ENCODE data around the gene C10orf105. TPM values are rescaled to one million over a fixed set of nuclear protein-coding genes. Genes with fewer than 3 reads are reported as not detected.

Gene C10orf105
- total and polyA plus RNA-seq, 2 donors from 2014 or later = 0.35 TPM; not detected in 1

GRCh38 chr10:71762324-71762723 is 42.7 kb upstream of the C10orf105 start:
- H3K27me3 ChIP-seq (ENCODE audit: control insufficient read depth, insufficient read depth, low read length) = no peaks in the 10 kb centered on the region
- H3K9ac ChIP-seq (ENCODE audit: low read length in 3 of 3) = no peak overlapping the region
- no peaks in the 10 kb centered on the region for H3K9me3 ChIP-seq (ENCODE audit: control insufficient read depth in 2 of 3, insufficient read depth in 1 of 3, low read length in 3 of 3)
- TF ChIP-seq CTCF (IDR thresholded peaks at IDR 0.05; ENCODE audit: borderline replicate concordance, extremely low read depth, insufficient read depth) = no peak
- no peak overlapping the region for H3K27ac ChIP-seq (ENCODE audit: low read depth in 2 of 2, low read length in 2 of 2)
- DNase-seq (no peak), FAIRE-seq (no peak)
- H3K4me3 ChIP-seq (ENCODE audit: low read length in 3 of 3) = no peak overlapping the region
- no peaks in the 10 kb centered on the region for H3K36me3 ChIP-seq (ENCODE audit: control insufficient read depth in 2 of 3, insufficient read depth in 3 of 3, low read length in 3 of 3)
- intact Hi-C loops (cut with DNase I) = no loop called here
- peaks cover 0 to 50% (median 13%) of the 10 kb centered on the region in 3 donors for H3K4me1 ChIP-seq (ENCODE audit: control insufficient read depth in 2 of 3, insufficient read depth in 2 of 3, low read depth in 1 of 3, low read length in 3 of 3)

- Histone ChIP-seq H3K4me1 (ENCODE audit: control insufficient read depth in 2 of 3, insufficient read depth in 2 of 3, low read depth in 1 of 3, low read length in 3 of 3) (peaks cover 0 to 48% (median 8%) of the 10 kb centered on the region in 3 donors), H3K9me3 (ENCODE audit: control insufficient read depth in 2 of 3, insufficient read depth in 1 of 3, low read length in 3 of 3) (no peaks in the 10 kb centered on the region), H3K9ac (ENCODE audit: low read length in 3 of 3) (no peak overlapping the region), H3K27ac (ENCODE audit: low read depth in 2 of 2, low read length in 2 of 2) (no peak overlapping the region), H3K27me3 (ENCODE audit: control insufficient read depth, insufficient read depth, low read length) (no peaks in the 10 kb centered on the region), H3K36me3 (ENCODE audit: control insufficient read depth in 2 of 3, insufficient read depth in 3 of 3, low read length in 3 of 3) (no peaks in the 10 kb centered on the region), H3K4me3 (ENCODE audit: low read length in 3 of 3) (no peak overlapping the region)
- intact Hi-C loops (cut with DNase I) = no loop called here
- no peak for TF ChIP-seq CTCF (IDR thresholded peaks at IDR 0.05; ENCODE audit: borderline replicate concordance, extremely low read depth, insufficient read depth)
- DNase-seq (no peak), FAIRE-seq (no peak)
Observed at GRCh38 chr10:71761541-71762113, 42.0 kb upstream of the C10orf105 start.

- TF ChIP-seq CTCF (IDR thresholded peaks at IDR 0.05; ENCODE audit: borderline replicate concordance, extremely low read depth, insufficient read depth) = no peak
- H3K9me3 ChIP-seq (ENCODE audit: control insufficient read depth in 2 of 3, insufficient read depth in 1 of 3, low read length in 3 of 3) = no peaks in the 10 kb centered on the region
- no peak overlapping the region for H3K27ac ChIP-seq (ENCODE audit: low read depth in 2 of 2, low read length in 2 of 2)
- peaks cover 0 to 47% (median 4%) of the 10 kb centered on the region in 3 donors for H3K4me1 ChIP-seq (ENCODE audit: control insufficient read depth in 2 of 3, insufficient read depth in 2 of 3, low read depth in 1 of 3, low read length in 3 of 3)
- H3K27me3 ChIP-seq (ENCODE audit: control insufficient read depth, insufficient read depth, low read length) = no peaks in the 10 kb centered on the region
- no peaks in the 10 kb centered on the region for H3K36me3 ChIP-seq (ENCODE audit: control insufficient read depth in 2 of 3, insufficient read depth in 3 of 3, low read length in 3 of 3)
- intact Hi-C loops (cut with DNase I) = no loop called here
- no peak for DNase-seq
- no peak overlapping the region for H3K4me3 ChIP-seq (ENCODE audit: low read length in 3 of 3)
- FAIRE-seq = no peak
- H3K9ac ChIP-seq (ENCODE audit: low read length in 3 of 3) = no peak overlapping the region
Observed at GRCh38 chr10:71761105-71761511, 41.5 kb upstream of the C10orf105 start.
